T-helper 2 cell (primary cell): ENCODE data around the gene PIGO.

Source experiments
- DNase-seq, 5 experiments: peaks; one replicate each; pipeline versions ENCODE4 v3.0.0 to v3.0.0-alpha.2; 2012 to 2022

Gene PIGO

GRCh38 chr9:35105571-35106342 lies 9.4 kb upstream of the PIGO start:
- DNase-seq: no peak

GRCh38 chr9:35105126-35105525 lies 8.7 kb upstream of the PIGO start:
- no peak for DNase-seq

- no peak for DNase-seq
Measured at GRCh38 chr9:35104586-35104985, 8.2 kb upstream of the PIGO start.

GRCh38 chr9:35103660-35104191 lies 7.3 kb upstream of the PIGO start:
- DNase-seq: no peak

GRCh38 chr9:35102769-35103659 lies 6.6 kb upstream of the PIGO start, which contains the start of gene STOML2:
Gene STOML2, minus strand, starts transcription at chr9:35103131. Its CDS starts 37 bp downstream, at chr9:35103094.
- peak; percentile 74 to 97 (median 89) for DNase-seq

- DNase-seq: no peak
Measured at GRCh38 chr9:35102465-35102768, 6.0 kb upstream of the PIGO start.

GRCh38 chr9:35097573-35097972 lies 1.2 kb upstream of the PIGO start:
- no peak for DNase-seq

- no peak for DNase-seq
Measured at GRCh38 chr9:35091536-35091935, 4.9 kb downstream of the PIGO start.

- no peak for DNase-seq
Measured at GRCh38 chr9:35089434-35089833, 7.0 kb downstream of the PIGO start.

GRCh38 chr9:35085078-35085477 lies 11.3 kb downstream of the PIGO start:
- no peak for DNase-seq

- DNase-seq: peak; percentile 60 to 93 (median 74)
Measured at GRCh38 chr9:35079426-35080341, 16.7 kb downstream of the PIGO start, which contains the start of gene FANCG. Gene FANCG, minus strand, starts transcription at chr9:35079942. Its CDS starts 418 bp downstream, at chr9:35079524.

GRCh38 chr9:35079041-35079425 lies 17.4 kb downstream of the PIGO start:
- DNase-seq: peak in 1 of 5 experiments; percentile 13

GRCh38 chr9:35078066-35078465 lies 18.3 kb downstream of the PIGO start:
- no peak for DNase-seq

GRCh38 chr9:35076848-35077247 lies 19.5 kb downstream of the PIGO start:
- DNase-seq: no peak

- no peak for DNase-seq
Measured at GRCh38 chr9:35075358-35075757, 21.0 kb downstream of the PIGO start.

- no peak for DNase-seq
Measured at GRCh38 chr9:35074791-35075190, 21.6 kb downstream of the PIGO start.

GRCh38 chr9:35074141-35074540 lies 22.2 kb downstream of the PIGO start:
- DNase-seq: no peak

GRCh38 chr9:35073279-35073612 lies 23.1 kb downstream of the PIGO start:
- peak in 1 of 5 experiments; percentile 74 for DNase-seq

- peak; percentile 92 to 100 (median 97) for DNase-seq
Measured at GRCh38 chr9:35072461-35073278, 23.7 kb downstream of the PIGO start, which contains the start of gene VCP. Gene VCP, minus strand, starts transcription at chr9:35072625. Its CDS starts 272 bp downstream, at chr9:35072353.

GRCh38 chr9:35071814-35072460 lies 24.5 kb downstream of the PIGO start:
- peak; percentile 48 to 85 (median 71) for DNase-seq
